Left cardiac atrium (tissue), 4 donors: ENCODE measurements around the gene SPEM1. TPM values are rescaled to one million over a fixed set of nuclear protein-coding genes. Genes with fewer than 3 reads are reported as not detected.

ENCODE experiments used
- ATAC-seq, 2 donors: fragments of 200-7000 bp; cut with Tn5 transposase; one replicate each; pipeline ENCODE4 v1.9.1; 2020; ENCODE audit warnings: mild to moderate bottlenecking in 2 of 2, moderate library complexity in 2 of 2
- DNase-seq: peaks from one replicate; pipeline ENCODE4 v3.0.0-alpha.2; 2020
- intact Hi-C, 2 donors: fragments of 100-400 bp; cut with DNase I; formaldehyde crosslinking; loops; one replicate each; pipeline versions ENCODE4 v1.14.1 to v1.15.1; 2022 to 2023
- total RNA-seq, 2 donors: library from RNA; stranded (reverse); fragmentation: NEBNext Ultra II Directional; extraction: Animal tissue kit (Norgen Biotek cat#: 25700); gene quantifications; one replicate each; pipeline ENCODE4 v1.2.1, GENCODE V29; 2021
- donor health status: DM: no; HTN: yes; CAD: no.
- donor health status: DM: no; HTN: yes; CAD: no; lungs with severe emphysema.
- donor health status: DM: yes; HTN: yes; CAD: no.
- donor health status: Dilated cardiomyopathy.

The SPEM1 gene
- total RNA-seq, 2 donors from 2014 or later: not detected

- intact Hi-C loops: loop anchor here in 1 of 2 donors (5.0 kb wide), 1 partner anchor 37 kb away; the partner anchor contains the start of gene TMEM95
- peak; percentile 95 for ATAC-seq
- peak; percentile 92 for DNase-seq
These were observed 25.5 kb upstream of the SPEM1 start, which contains the start of gene PLSCR3 for GRCh38 chr17:7394452-7395191. PLSCR3 (minus strand) TSS chr17:7394525; CDS start chr17:7394110, 415 bp downstream.

- DNase-seq: no peak
- intact Hi-C loops: no loop called here
- no peak for ATAC-seq
These were observed 24.0 kb upstream of the SPEM1 start for GRCh38 chr17:7396147-7396546.

- DNase-seq: no peak
- no peak for ATAC-seq
- intact Hi-C loops: no loop called here
These were observed 21.5 kb upstream of the SPEM1 start for GRCh38 chr17:7398612-7399011.

- intact Hi-C loops: no loop called here
- DNase-seq (peak; percentile 73), ATAC-seq (peak; percentile 4 to 13)
These were observed 16.9 kb upstream of the SPEM1 start for GRCh38 chr17:7403043-7403726.

- intact Hi-C loops: no loop called here
- ATAC-seq: peak; percentile 51 to 54
- no peak for DNase-seq
These were observed 16.5 kb upstream of the SPEM1 start for GRCh38 chr17:7403727-7403976.

- ATAC-seq: peak; percentile 91 to 94
- peak; percentile 99 for DNase-seq
- intact Hi-C loops: loop anchor here in 1 of 2 donors (2.0 kb wide), 1 partner anchor 31 kb away; the partner anchor contains the start of gene TMEM102
These were observed 16.0 kb upstream of the SPEM1 start, which contains the start of gene TMEM256 for GRCh38 chr17:7403977-7404736. TMEM256 (minus strand) TSS chr17:7404097; CDS start chr17:7404084, 13 bp downstream.

- intact Hi-C loops: loop anchor here in 1 of 2 donors (2.0 kb wide), 1 partner anchor 30 kb away; the partner anchor contains the start of gene TMEM102
- DNase-seq (peak; percentile 73), ATAC-seq (peak; percentile 52 to 65)
These were observed 15.3 kb upstream of the SPEM1 start for GRCh38 chr17:7404737-7405349.

GRCh38 chr17:7405350-7406234 lies 14.5 kb upstream of the SPEM1 start:
- DNase-seq (no peak), ATAC-seq (no peak)
- intact Hi-C loops: loop anchor here in 1 of 2 donors (2.0 kb wide), 1 partner anchor 29 kb away; the partner anchor contains the start of gene TMEM102

- DNase-seq (no peak), ATAC-seq (no peak)
- intact Hi-C loops: no loop called here
These were observed 13.8 kb upstream of the SPEM1 start for GRCh38 chr17:7406235-7406825.

GRCh38 chr17:7407082-7407481 lies 13.0 kb upstream of the SPEM1 start:
- DNase-seq: no peak
- intact Hi-C loops: no loop called here
- ATAC-seq: no peak

GRCh38 chr17:7407485-7408251 lies 12.5 kb upstream of the SPEM1 start, which contains the start of gene NLGN2:
NLGN2 (plus strand) TSS chr17:7407845; CDS start chr17:7408256, 411 bp downstream.
- intact Hi-C loops: no loop called here
- DNase-seq: no peak
- no peak for ATAC-seq

- ATAC-seq (no peak), DNase-seq (no peak)
- intact Hi-C loops: no loop called here
These were observed 11.8 kb upstream of the SPEM1 start for GRCh38 chr17:7408252-7408727.

GRCh38 chr17:7408863-7409262 lies 11.3 kb upstream of the SPEM1 start:
- intact Hi-C loops: no loop called here

GRCh38 chr17:7409716-7410115 lies 10.4 kb upstream of the SPEM1 start:
- DNase-seq (no peak), ATAC-seq (no peak)
- intact Hi-C loops: no loop called here

More at GRCh38 chr17:7408863-7409262, 11.3 kb upstream of the SPEM1 start:
- ATAC-seq (no peak), DNase-seq (no peak)

GRCh38 chr17:7410634-7411426 lies 9.3 kb upstream of the SPEM1 start:
- intact Hi-C loops: no loop called here
- DNase-seq: no peak
- ATAC-seq: no peak

GRCh38 chr17:7411427-7411750 lies 8.7 kb upstream of the SPEM1 start:
- no peak for ATAC-seq
- no peak for DNase-seq
- intact Hi-C loops: no loop called here
